NCI-H526 treated with DMSO at 0.1 percent for 48 hours (cell line): Measurements from ENCODE around the gene RPL37.
"Not testable (repeated sequence)": the region's sequence is repeated elsewhere in the genome, so short reads cannot be mapped to it uniquely, and the experiment has no call there.

Source experiments
- DNase-seq: peaks from one replicate; lab custom pipeline; 2025; lab: John Stamatoyannopoulos, UW

Gene RPL37

DNA sequence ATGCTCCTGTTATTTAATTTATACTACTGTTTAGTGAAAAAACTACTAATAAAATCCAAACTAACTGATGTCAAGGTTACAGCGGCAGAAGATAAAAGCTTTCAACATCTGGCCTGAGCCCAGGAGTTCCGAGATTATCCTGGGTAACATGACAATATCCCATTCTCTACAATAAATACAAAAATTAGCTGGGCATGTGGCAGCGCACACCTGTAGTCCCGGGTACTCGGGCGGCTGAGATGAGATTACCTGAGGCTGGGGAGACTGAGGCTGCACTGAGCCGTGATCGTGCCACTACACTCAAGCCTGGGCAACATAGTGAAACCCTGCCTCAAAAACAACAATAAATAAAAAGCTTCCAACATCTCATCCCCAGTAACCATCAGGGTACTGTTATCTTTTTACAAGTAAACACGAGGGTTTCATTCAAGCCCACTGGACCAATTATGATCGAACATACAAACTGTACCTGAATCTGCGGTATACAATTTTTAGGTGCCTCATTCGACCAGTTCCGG, 1.3 kb downstream of the RPL37 start:
- DNase-seq = no peak

DNA sequence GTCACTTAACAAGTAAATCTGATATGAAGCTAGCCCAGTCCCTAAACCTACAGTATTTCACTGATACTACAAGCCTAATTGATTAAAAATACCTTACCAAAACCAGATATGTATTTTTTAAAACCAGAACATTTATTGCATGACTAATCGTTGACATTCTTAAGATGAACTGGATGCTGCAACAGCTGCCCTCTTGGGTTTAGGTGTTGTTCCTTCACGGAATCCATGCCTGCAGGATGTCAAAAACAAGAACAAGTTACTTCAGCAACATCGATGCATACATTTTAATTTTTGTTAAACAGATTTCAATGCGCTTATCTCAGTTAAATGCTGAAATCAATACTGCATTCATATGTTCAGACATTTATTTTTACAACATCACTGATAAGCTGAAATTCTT, 2.7 kb downstream of the RPL37 start:
- no peak for DNase-seq

DNA sequence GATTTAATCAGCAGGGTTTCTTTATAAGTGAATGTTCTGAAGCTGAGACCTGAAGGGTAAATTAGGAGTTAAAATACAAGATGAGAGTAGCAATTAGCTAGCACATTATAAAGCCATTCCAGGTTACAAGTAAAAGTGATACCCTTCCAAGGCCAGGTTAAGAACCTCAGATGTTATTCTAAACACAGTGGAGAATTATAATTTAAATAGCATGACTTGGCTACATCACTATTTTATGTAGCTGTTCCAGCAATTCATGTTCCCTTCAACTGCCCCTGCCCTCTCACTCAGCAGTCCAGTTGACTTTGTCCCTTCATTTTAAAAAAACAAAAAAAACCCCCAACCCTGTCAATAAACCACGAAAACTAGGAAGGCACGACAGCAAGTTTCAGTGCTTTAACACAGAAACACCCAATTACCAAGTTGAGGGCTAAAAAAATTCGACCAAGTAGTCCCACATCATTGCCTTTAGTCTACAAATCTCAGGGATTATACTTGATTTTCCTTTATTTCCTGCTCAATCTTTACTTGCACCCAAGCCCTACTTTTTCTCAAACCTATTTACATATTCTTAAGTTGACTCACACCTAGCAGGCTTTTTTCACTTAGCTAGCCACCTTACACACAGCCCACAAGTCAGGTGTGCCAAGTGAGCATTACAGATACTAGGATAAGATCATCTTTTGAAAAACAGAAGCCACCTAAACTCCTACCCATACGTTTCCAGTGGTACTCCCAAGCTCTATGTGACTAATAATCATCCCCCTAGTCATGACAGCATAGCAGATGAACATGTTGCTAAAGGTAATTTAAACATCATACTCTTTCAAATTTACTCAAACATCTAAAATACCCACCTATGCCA, 3.4 kb downstream of the RPL37 start:
- DNase-seq = no peak

DNA sequence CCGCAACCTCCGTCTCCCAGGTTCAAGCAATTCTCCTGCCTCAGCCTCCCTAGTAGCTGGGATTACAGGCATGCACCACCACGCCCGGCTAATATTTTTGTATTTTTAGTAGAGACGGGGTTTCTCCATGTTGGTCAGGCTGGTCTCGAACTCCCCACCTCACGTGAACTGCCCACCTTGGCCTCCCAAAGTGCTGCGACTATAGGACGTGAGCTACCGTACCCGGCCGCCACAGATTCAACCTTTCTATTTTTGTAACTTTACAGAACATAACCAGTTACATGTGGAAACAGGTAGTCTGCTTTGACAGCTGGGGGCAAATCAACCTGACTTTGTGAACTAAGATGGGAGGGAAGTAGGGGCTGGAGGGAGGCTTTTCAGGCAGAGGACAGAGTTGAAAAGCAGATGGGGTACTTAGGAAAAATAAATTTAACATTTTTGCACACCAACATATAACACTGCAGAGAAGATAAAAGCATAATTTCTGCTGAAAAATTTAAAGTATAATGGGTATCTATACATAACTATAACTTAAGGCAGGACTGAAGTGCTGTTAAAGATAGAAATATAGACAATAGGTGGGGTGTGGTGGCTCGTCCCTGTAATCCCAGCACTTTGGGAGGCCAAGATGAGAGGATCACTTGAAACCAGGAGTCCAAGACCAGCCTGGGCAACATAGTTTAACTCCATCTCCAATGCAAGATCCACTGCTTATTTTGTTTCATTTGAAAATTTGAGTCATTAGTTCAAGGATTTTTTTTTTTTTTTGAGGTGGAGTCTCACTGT, 5.1 kb downstream of the RPL37 start:
- no peak for DNase-seq

DNA sequence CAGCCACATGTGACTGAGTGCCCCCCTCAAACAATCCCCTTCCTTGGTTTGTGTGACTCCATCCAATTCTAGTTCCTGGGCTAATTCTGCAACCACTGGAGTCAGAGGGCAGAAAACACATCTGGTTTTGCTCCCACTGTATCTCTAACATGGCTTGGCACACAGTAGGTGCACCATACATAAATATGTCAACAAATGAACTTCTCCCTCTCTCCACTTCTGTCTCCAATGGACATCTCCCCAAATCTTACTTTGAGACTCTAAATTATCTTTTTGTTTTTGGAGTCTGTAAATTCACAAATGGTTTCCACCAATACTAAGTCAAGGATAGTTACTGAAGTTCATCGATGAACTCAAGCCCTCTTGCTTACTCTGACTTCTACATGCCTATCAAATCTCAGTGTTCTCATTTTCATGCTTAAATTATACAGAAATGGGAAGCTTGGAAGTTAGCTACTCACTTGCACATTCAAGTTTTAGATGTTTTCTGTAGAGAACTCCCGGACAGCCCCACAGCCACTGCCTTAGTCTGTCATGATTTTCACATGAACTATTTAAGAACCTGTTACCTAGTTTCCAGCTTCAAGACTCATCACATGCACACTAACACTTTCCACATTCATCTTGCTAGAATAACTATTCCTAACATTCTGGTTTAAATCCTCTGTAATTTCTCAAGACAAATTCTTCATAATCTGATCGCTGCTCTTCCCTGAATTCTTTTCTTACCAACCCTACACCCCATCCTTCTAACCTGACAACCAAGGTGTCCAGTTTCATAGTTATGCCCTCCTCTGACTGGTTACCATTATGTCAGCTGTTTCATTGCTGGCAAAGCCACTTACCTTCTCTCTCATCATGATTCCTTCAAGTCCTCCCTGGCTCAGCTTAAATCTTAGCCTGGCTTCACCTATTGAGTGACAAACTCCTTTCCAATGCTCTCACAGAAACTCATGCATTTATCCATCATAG, 6.0 kb downstream of the RPL37 start:
- no peak for DNase-seq

DNA sequence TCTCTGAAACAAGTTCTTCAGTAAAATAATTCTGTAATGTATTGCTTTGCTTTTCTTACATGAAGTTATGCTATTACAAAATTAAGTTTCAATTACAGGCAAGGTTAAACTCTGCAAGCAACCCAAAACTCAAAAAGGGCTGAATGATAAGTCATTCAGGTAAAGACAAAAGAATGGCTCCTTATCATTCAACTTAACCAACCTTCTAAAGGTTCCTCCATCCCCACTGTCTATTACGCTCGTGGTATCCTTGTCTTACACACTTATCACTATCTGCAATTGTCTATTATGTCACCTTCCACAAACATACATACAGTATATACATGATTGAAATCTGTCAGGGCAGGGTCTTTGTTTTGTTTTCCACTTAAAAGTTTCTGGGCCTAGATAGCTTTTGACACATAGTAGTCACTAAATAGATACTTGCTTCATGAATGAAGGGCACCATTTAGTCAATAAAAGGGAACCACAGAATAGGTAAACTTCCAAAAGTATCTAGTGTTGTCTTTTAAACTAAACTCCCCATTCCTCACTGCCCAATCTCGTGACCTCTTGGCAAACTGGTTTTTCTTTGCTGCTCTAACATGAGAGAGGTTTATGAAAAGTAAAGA, 6.9 kb downstream of the RPL37 start:
- DNase-seq = no peak

DNA sequence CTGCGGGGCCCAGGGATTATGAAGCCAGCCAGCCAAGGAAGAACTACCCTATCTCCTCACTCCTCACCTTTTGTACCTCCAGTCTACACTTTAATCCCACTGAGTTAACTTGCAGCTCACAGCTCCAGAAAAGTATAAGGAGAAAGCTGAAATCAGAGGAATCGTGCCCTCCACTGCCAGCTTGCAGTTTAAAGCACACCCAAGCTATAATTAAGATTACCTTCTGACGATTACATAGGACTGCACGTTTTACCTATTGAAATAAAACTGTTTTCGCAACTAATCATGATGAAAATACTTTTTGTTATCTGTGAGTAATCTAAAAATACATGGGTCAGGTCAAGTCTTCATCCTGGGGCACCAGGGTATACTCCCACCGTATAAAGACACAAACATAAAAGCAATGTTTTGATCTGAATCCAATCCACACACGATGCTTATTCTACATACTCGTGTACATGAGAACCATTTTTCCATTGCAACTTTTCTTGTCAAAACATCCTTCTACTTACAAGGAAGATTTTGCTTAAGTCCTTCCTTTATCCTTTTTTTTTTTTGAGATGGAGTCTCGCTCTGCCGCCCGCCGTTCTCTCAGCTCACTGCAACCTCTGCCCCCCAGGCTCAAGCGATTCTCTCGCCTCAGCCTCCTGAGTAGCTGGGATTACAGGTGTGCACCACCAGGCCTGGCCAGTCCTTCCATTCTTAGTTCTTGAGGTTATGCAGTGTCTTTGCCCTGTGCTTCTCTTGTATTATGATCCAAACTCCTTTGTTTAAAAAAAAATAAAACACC, 7.6 kb downstream of the RPL37 start:
- no peak for DNase-seq

DNA sequence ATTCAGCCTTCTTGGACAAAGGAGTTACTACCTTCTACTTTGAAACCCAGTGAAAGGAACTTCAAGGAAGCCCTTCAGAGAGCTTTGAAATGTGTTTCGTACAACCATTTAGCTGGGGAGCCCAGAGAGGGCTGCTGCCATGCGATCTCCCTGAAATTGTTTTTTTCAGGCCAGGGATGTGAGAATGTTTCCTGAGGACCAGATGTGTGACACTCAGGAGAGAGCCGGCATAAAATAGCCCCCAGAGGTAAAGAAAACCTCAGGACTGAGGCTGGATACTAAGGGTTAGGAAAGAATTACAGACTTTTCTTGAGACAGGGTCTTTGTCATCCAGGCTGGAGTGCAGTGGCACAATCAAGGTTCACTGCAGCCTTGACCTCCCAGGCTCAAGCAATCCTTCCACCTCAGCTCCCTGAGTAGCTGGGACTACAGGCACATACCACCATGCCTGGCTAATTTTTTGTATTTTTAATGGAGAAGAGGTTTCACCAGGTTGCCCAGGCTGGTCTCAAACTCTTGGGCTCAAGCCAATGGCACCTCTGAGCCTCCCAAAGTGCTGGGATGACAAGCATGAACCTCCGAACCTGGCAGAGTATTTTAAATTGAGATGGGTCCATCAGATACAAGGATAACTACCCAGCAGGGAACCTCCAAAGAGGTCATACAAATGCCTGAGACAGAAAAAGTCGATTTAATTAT, 8.4 kb downstream of the RPL37 start:
- no peak for DNase-seq

DNA sequence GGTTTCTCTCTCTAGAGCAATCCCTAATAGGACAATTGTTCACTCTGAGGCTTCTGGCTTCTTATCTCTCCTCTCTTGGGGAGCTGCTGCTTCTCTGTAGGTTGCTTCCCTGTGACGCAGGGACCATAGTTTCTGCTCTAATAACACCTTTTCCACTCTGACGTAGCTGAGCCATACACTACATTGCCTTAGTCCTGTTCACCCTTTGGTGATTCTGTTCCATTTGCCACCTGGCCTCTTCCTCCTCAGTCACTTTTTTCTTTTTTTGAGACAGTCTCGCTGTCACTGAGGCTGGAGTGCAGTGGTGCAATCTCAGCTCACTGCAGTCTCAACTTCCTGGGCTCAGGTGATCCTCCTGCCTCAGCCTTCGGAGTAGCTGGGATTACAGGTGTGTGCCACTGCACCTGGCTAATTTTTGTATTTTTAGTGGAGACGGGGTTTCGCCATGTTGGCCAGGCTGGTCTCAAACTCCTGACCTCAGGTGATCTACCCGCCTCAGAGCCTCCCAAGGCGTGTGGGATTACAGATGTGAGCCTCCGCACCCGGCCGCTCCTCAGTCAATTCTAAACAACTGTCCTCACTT, 9.5 kb downstream of the RPL37 start:
- not testable (repeated sequence) for DNase-seq

DNA sequence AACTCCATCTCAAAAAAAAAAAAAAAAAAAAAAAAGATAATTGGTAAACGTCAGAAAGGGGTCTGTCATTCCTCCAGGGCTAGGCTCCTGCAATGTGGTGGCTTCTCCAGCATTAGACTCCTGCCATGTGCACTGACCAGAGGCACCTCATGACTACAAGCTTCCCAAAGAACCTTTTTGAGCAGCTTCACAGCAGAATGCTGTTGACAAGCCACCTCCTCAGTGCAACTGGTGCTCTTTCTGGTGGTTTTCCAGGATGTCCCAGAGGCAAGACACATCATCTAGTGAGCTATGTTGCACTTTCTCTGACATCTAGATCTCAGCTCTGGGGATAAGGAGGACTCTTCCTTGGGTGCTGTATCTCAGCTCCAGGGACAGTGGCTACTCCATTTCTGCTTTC, 11.6 kb downstream of the RPL37 start:
- DNase-seq = no peak

DNA sequence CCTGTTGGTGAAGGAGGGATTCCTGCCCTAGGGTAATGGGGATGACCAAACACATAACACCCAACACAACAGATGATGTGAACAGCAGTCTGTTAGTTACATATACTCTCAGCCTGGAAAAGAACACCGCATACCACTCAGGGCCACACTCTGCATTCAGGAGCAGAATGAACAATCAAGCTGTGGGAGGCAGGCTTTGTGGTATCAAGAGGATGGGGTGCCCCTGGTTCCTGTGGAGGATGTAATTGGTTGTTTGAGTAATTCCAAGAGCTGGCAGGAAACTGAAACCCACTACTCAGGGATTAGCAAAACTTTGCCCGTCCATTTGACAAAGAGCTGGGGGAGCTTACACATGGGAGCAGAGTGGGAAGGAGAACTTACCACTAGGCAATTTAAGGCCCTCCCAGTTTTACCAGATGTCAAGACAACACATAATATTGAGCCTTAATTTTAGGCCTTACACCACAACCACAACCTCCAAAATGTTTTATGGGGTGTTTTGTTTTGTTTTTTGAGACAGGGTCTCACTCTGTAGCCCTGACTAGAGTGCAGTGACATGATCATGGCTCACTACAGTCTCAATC, 21.2 kb downstream of the RPL37 start:
- no peak for DNase-seq

DNA sequence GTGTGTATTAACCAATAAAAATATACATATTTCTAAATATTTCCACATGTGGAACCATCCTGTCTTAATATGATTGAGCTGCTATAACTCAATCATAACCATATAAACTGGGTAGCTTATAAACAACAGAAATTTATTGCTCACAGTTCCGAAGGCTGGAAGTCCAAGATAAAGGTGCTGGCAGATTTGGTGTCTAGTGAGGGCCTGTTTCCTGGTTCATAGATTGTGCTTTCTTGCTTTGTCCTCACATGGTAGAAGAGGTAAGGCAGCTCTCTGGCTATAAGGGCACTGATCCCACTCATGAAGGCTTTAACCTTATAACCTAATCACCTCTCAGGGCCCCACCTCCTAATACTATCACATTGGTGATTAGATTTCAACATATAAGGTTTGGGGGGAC, 22.9 kb downstream of the RPL37 start:
- DNase-seq = no peak

DNA sequence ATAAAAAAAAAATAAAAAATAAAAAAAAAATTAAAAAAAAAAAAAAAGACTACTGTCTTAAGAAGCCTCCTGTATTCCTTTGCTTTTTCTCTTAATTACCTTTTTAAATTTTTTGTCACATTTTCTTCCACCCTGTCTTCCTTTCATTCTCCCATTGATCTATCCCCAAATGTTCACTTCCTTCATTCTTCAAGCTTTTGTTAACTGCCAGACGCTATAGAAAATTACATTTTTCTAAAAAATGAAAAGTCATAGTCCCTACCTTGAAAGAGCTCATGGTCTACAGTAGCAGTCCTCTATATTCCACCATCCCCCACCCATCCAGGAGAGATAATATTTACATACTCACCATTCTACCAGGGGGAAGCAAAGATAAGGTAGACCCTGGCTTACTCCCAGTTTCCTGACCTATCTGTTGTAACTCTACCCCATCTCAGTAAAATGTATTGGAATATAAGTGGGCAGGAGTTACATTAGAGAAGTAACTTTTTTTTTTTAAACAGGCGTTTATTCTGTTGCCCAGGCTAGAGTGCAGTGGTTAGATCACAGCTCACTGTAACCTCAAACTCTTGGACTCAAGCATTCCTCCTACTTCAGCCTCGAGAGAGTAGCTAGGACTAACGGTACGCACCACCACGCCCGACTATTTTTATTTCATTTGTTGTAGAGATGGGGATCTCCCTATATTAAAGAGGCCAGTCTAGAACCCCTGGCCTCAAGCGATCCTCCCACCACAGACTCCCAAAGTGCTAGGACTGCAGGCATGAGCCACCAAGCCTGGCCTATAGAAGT, 33.1 kb downstream of the RPL37 start:
- DNase-seq = no peak

DNA sequence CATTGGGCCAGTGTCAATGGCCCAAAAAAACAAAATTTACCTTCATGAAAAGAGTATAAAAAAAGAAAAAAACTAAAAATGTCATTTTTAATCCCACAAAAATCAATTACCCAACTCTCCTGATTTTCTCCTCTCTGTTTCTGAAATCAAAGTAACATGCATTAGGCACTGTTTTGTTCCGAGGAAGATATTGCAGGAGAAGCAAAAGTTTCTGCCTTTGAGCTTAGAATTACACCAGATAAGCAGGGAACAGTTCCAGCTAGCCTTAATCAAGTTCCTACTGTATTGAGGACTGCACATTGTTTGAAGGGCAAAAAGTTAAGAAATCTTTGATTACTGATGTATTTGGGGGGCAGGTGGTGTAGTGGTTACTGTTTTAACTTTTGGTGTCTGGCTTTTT, 35.8 kb downstream of the RPL37 start:
- DNase-seq = no peak

DNA sequence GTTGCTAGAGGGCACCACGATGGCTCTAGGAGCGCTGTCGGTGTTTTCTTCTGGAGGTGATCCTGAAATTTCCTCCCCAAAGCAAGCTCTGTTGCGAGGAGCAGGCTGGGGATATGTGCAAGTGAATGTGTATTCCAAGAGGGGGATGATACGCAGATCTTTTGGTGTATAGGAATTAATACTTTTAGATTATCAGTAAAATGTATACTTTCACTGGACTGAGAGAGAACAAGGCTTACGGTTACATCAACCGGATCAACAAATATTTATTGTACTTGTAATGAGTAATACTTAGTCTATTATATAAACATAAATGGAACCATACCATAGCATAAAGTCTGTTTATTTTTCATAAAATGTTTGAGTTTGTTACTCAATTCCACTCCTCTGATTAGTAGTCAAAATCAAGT, 36.2 kb downstream of the RPL37 start:
- DNase-seq = no peak

DNA sequence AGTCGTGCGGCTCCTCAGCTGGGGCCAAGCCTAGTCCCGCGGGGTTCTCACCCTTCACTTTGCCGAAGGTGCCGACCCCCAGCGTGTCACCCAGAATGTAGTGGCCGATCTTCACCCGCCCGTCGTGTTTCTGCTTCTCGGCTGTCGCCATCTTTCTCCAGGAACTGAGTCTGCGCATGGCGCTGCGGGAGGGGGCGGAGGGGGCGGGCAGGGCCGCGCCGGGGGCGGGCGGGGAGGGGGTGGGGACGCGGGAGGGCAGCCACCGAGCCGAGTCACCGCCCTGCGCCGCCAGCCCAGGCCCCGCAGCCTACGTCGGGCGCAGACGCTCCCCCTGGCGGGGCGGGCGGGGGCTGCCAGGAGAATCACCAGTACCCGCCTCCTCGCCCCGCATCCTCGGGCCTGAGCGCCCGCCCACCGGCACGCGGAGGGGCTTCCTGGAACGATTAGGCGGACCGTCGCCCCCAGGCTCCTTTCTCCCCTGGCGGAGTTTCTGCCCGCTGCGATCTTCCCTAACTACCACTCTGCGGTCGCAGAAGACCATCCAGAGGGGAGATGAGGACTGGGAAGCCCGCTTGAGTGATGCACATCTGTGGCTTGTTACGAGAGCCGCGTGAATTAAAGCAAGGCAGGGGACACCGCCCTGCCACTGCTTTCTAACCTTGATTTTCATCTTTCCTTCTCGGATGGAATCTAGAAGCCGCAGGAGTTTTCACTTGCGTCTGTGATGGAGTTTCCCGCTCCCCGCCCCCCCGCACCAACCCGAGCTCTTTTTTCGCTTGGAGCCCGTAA, 36.8 kb downstream of the RPL37 start, which contains the start of gene PRKAA1:
PRKAA1 (minus strand) TSS at position 363 of the 789 bp plus-strand sequence; CDS start at position 178, 185 bp downstream.
- DNase-seq = peak; percentile 90

DNA sequence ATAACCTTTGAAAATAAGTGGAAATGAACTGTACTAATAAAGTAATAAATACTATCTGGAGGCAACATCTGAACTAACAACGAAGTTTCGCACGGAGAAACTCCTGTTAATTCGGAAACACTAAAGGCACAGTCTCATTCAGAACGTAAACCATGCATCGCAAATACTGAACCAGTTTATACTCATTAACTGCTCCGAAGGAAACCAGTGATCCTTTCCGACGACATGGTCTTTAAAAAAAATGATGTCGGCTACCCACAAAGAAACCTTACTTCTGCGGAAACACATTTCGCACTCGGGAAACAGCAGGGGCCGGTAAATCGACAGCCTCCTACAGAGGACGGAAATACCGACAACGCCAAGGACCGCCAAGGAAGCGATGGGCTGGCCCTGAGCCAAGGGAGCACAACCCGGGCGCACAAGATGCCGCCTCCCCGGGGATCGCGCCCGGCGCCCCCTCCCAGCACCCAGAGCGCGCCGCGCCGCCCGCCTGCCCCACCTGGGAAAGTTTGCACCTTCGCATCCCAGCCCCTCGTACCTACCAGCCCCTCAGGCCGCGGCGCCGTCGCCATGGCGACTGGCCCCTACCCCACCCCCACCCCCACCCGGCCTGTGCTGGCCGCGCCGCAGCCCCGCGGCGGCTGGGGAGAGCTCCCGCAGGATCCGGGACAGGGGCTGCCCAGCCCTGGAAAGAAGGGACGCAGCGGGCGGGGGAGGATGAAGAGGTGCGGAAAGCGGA, 37.6 kb downstream of the RPL37 start:
- DNase-seq = peak; percentile 74
